ENCODE data around the gene UNC13D. TPM values are rescaled to one million over a fixed set of nuclear protein-coding genes. Genes with fewer than 3 reads are reported as not detected.
A peak's percentile ranks its signal among the peaks of the same experiment; 100 is the strongest.

The UNC13D gene
- total and polyA plus RNA-seq, 9 of the 15 experiments (the other 6 are each of a cell fraction or from before 2014, with no cell fraction given), result 0.86 to 244 (median 69.2) TPM

GRCh38 chr17:75824050-75824552, 20.1 kb downstream of the UNC13D start:
- no peak overlapping the region for H2AFZ ChIP-seq (ENCODE audit: low read depth, low read length)
- H3K79me2 ChIP-seq (ENCODE audit: control insufficient read depth, insufficient read depth, low read length), result no peaks in the 10 kb centered on the region
- intact Hi-C loops (cut with micrococcal nuclease), result no loop called here
- no peaks in the 10 kb centered on the region for H3K27me3 ChIP-seq (ENCODE audit: control insufficient read depth in 2 of 2, insufficient read depth in 2 of 2, low read length in 2 of 2)
- in situ Hi-C loops (cut with MboI), result no loop called here
- H3K9ac ChIP-seq (ENCODE audit: insufficient read depth in 1 of 2, low read depth in 2 of 2, low read length in 2 of 2), result peak overlapping the region in 1 of 2 experiments; percentile 2; a peak in 2 of 4 replicates
- BruUV-seq (replicated peaks), result no TSS peak
- no peak overlapping the region for H3K4me2 ChIP-seq (ENCODE audit: insufficient read depth, low read length)
- FAIRE-seq, result no peak
- 96% methylated on average over 13 of the region's 13 CpGs for WGBS (ENCODE audit: insufficient coverage, low coverage, missing lambda C conversion rate)
- H3K9me1 ChIP-seq (ENCODE audit: control insufficient read depth, insufficient read depth, low read length), result no peaks in the 10 kb centered on the region
- no peak overlapping the region for H3K27ac ChIP-seq (ENCODE audit: extremely low read depth, low read depth, low read length)
- ChIA-PET POLR2A (interaction anchor here (0.6 to 8.0 kb wide), 9 partner anchors 8 to 50 kb away, joined by 3 to 121 read pairs (median 6); partner anchors contain the start of genes UNC13D and WBP2), CTCF (ENCODE audit: low intra/inter-chr PET ratio) (no interaction called here)
- DNase-seq (ENCODE audit: extremely low read depth in 1 of 4, low spot score in 3 of 4), result no peak
- no peaks in the 10 kb centered on the region for H3K9me3 ChIP-seq (replicated peaks; ENCODE audit: control insufficient read depth, insufficient read depth, low read depth, low read length)
- H3K4me1 ChIP-seq (replicated peaks in 1 of 2; ENCODE audit: control insufficient read depth in 2 of 2, insufficient read depth in 2 of 2, low read length in 2 of 2), result peaks cover 0 to 47% of the 10 kb centered on the region in 2 experiments; a peak in 1 of 5 replicates
- peaks cover 78% of the 10 kb centered on the region; the same call in 2 of the 3 replicates for H3K36me3 ChIP-seq (ENCODE audit: control insufficient read depth, insufficient read depth, low read length)
- no peaks in the 10 kb centered on the region for H4K20me1 ChIP-seq (replicated peaks; ENCODE audit: control insufficient read depth, insufficient read depth, low read length)
- H3K4me3 ChIP-seq, result no peak overlapping the region
- ATAC-seq, result no peak
- no peak for TF ChIP-seq KAT2B (IDR thresholded peaks at IDR 0.05; ENCODE audit: low read depth, low read length)
- no peak for TF ChIP-seq ZC3H4 (CRISPR knock-in tag; IDR thresholded peaks at IDR 0.05; ENCODE audit: borderline replicate concordance)
- peak; percentile 1 for TF ChIP-seq HNRNPLL (IDR thresholded peaks at IDR 0.05; ENCODE audit: low read depth, low read length, poor library complexity, severe bottlenecking)
- no peak for TF ChIP-seq SIN3A (IDR thresholded peaks at IDR 0.05; ENCODE audit: borderline replicate concordance in 2 of 2, control insufficient read depth in 1 of 2, low read depth in 2 of 2, low read length in 2 of 2)
- TF ChIP-seq SUPT5H (IDR thresholded peaks at IDR 0.05), result 0 out of 2 replicates have a peak, but pooled peaks have one; percentile 19
- TF ChIP-seq POLR2B (IDR thresholded peaks at IDR 0.05; ENCODE audit: low read depth, partially characterized antibody), result peak; percentile 28
- TF ChIP-seq DIDO1 (tag; IDR thresholded peaks at IDR 0.05; ENCODE audit: low read depth), result no peak
- TF ChIP-seq, protein P1, sequence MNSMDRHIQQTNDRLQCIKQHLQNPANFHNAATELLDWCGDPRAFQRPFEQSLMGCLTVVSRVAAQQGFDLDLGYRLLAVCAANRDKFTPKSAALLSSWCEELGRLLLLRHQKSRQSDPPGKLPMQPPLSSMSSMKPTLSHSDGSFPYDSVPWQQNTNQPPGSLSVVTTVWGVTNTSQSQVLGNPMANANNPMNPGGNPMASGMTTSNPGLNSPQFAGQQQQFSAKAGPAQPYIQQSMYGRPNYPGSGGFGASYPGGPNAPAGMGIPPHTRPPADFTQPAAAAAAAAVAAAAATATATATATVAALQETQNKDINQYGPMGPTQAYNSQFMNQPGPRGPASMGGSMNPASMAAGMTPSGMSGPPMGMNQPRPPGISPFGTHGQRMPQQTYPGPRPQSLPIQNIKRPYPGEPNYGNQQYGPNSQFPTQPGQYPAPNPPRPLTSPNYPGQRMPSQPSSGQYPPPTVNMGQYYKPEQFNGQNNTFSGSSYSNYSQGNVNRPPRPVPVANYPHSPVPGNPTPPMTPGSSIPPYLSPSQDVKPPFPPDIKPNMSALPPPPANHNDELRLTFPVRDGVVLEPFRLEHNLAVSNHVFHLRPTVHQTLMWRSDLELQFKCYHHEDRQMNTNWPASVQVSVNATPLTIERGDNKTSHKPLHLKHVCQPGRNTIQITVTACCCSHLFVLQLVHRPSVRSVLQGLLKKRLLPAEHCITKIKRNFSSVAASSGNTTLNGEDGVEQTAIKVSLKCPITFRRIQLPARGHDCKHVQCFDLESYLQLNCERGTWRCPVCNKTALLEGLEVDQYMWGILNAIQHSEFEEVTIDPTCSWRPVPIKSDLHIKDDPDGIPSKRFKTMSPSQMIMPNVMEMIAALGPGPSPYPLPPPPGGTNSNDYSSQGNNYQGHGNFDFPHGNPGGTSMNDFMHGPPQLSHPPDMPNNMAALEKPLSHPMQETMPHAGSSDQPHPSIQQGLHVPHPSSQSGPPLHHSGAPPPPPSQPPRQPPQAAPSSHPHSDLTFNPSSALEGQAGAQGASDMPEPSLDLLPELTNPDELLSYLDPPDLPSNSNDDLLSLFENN (IDR thresholded peaks at IDR 0.05; ENCODE audit: low read depth in 2 of 2, low read length in 2 of 2), result no peak
- TF ChIP-seq RBFOX2 (IDR thresholded peaks at IDR 0.05; ENCODE audit: low read depth, low read length), result peak; percentile 57
- TF ChIP-seq, protein P2, sequence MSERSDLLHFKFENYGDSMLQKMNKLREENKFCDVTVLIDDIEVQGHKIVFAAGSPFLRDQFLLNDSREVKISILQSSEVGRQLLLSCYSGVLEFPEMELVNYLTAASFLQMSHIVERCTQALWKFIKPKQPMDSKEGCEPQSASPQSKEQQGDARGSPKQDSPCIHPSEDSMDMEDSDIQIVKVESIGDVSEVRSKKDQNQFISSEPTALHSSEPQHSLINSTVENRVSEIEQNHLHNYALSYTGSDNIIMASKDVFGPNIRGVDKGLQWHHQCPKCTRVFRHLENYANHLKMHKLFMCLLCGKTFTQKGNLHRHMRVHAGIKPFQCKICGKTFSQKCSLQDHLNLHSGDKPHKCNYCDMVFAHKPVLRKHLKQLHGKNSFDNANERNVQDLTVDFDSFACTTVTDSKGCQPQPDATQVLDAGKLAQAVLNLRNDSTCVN (CRISPR knock-in tag; IDR thresholded peaks at IDR 0.05), result no peak
- TF ChIP-seq PTBP1 (IDR thresholded peaks at IDR 0.05; ENCODE audit: low read depth, low read length), result no peak
- TF ChIP-seq, protein P3, sequence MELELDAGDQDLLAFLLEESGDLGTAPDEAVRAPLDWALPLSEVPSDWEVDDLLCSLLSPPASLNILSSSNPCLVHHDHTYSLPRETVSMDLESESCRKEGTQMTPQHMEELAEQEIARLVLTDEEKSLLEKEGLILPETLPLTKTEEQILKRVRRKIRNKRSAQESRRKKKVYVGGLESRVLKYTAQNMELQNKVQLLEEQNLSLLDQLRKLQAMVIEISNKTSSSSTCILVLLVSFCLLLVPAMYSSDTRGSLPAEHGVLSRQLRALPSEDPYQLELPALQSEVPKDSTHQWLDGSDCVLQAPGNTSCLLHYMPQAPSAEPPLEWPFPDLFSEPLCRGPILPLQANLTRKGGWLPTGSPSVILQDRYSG (tag; conservative IDR thresholded peaks at IDR 0.05; ENCODE audit: low read depth), result no peak
- TF ChIP-seq, protein P4, sequence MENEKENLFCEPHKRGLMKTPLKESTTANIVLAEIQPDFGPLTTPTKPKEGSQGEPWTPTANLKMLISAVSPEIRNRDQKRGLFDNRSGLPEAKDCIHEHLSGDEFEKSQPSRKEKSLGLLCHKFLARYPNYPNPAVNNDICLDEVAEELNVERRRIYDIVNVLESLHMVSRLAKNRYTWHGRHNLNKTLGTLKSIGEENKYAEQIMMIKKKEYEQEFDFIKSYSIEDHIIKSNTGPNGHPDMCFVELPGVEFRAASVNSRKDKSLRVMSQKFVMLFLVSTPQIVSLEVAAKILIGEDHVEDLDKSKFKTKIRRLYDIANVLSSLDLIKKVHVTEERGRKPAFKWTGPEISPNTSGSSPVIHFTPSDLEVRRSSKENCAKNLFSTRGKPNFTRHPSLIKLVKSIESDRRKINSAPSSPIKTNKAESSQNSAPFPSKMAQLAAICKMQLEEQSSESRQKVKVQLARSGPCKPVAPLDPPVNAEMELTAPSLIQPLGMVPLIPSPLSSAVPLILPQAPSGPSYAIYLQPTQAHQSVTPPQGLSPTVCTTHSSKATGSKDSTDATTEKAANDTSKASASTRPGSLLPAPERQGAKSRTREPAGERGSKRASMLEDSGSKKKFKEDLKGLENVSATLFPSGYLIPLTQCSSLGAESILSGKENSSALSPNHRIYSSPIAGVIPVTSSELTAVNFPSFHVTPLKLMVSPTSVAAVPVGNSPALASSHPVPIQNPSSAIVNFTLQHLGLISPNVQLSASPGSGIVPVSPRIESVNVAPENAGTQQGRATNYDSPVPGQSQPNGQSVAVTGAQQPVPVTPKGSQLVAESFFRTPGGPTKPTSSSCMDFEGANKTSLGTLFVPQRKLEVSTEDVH (IDR thresholded peaks at IDR 0.05; ENCODE audit: low read depth, partially characterized antibody), result no peak
